Nephron (organoid): ENCODE results near the gene TBC1D20.
A peak's percentile ranks its signal among the peaks of the same experiment; 100 is the strongest.

Source experiments
- H3K27ac Mint-ChIP-seq, 3 experiments: 2 replicates each; pipeline ENCODE4 v1.8.0; 2020; ENCODE audit warnings: mixed read lengths in 3 of 3, mild to moderate bottlenecking in 2 of 3, moderate library complexity in 1 of 3
- H3K27me3 Mint-ChIP-seq: 2 replicates; pipeline ENCODE4 v1.8.0; 2021; ENCODE audit warnings: low read depth, mild to moderate bottlenecking, moderate library complexity, mixed read lengths
- H3K36me3 Mint-ChIP-seq: 2 replicates; pipeline ENCODE4 v1.8.0; 2020; ENCODE audit warnings: low read depth, mixed read lengths
- H3K4me1 Mint-ChIP-seq: 2 replicates; pipeline ENCODE4 v1.8.0; 2020; ENCODE audit warnings: mixed read lengths
- H3K4me3 Mint-ChIP-seq, 3 experiments: 2 replicates each; pipeline ENCODE4 v1.8.0; 2020; ENCODE audit warnings: mild to moderate bottlenecking in 3 of 3, mixed read lengths in 3 of 3, moderate library complexity in 2 of 3
- H3K9me3 Mint-ChIP-seq: 2 replicates; pipeline ENCODE4 v1.8.0; 2020; ENCODE audit warnings: mixed read lengths
- CTCF ChIP-seq, 3 experiments: fragments of 200-600 bp; sonication (generic); IDR thresholded peaks; one replicate each; pipeline ENCODE4 v1.5.0; 2021; ENCODE audit warnings: antibody characterized with exemption in 3 of 3; ENCODE audit not compliant: unreplicated experiment in 3 of 3

Gene TBC1D20

GRCh38 chr20:433300-433975 lies 28.9 kb downstream of the TBC1D20 start:
- TF ChIP-seq CTCF (IDR thresholded peaks at IDR 0.05; ENCODE audit: unreplicated experiment in 3 of 3), result no peak
- no peak overlapping the region for H3K4me3 Mint-ChIP-seq
- peaks cover 32% of the 10 kb centered on the region for H3K36me3 Mint-ChIP-seq
- peaks cover 21% of the 10 kb centered on the region for H3K4me1 Mint-ChIP-seq
- no peaks in the 10 kb centered on the region for H3K9me3 Mint-ChIP-seq
- H3K27me3 Mint-ChIP-seq, result no peaks in the 10 kb centered on the region
- H3K27ac Mint-ChIP-seq, result peak overlapping the region; percentile 35 to 87 (median 38)

GRCh38 chr20:432677-433299 lies 29.5 kb downstream of the TBC1D20 start:
- Mint-ChIP-seq H3K4me3 (no peak overlapping the region), H3K9me3 (no peaks in the 10 kb centered on the region), H3K27ac (peak overlapping the region; percentile 35 to 87 (median 38)), H3K4me1 (peaks cover 20% of the 10 kb centered on the region), H3K27me3 (no peaks in the 10 kb centered on the region), H3K36me3 (peaks cover 36% of the 10 kb centered on the region)
- TF ChIP-seq CTCF (IDR thresholded peaks at IDR 0.05; ENCODE audit: unreplicated experiment in 3 of 3), result no peak

GRCh38 chr20:432208-432607 lies 30.1 kb downstream of the TBC1D20 start:
- H3K27ac Mint-ChIP-seq, result no peak overlapping the region
- H3K36me3 Mint-ChIP-seq, result peaks cover 35% of the 10 kb centered on the region
- no peak overlapping the region for H3K4me3 Mint-ChIP-seq
- no peak for TF ChIP-seq CTCF (IDR thresholded peaks at IDR 0.05; ENCODE audit: unreplicated experiment in 3 of 3)
- no peaks in the 10 kb centered on the region for H3K9me3 Mint-ChIP-seq
- H3K27me3 Mint-ChIP-seq, result no peaks in the 10 kb centered on the region
- peaks cover 20% of the 10 kb centered on the region for H3K4me1 Mint-ChIP-seq

GRCh38 chr20:431012-431904 lies 31.1 kb downstream of the TBC1D20 start:
- Mint-ChIP-seq H3K27ac (peak overlapping the region; percentile 42 to 65 (median 58)), H3K4me1 (peaks cover 20% of the 10 kb centered on the region), H3K27me3 (no peaks in the 10 kb centered on the region), H3K4me3 (no peak overlapping the region), H3K9me3 (no peaks in the 10 kb centered on the region), H3K36me3 (peaks cover 35% of the 10 kb centered on the region)
- peak; percentile 62 to 70 (median 67) for TF ChIP-seq CTCF (IDR thresholded peaks at IDR 0.05; ENCODE audit: unreplicated experiment in 3 of 3)

- H3K36me3 Mint-ChIP-seq, result peaks cover 30% of the 10 kb centered on the region
- H3K4me3 Mint-ChIP-seq, result no peak overlapping the region
- no peaks in the 10 kb centered on the region for H3K27me3 Mint-ChIP-seq
- H3K9me3 Mint-ChIP-seq, result no peaks in the 10 kb centered on the region
- no peak for TF ChIP-seq CTCF (IDR thresholded peaks at IDR 0.05; ENCODE audit: unreplicated experiment in 3 of 3)
- no peak overlapping the region for H3K27ac Mint-ChIP-seq
- peaks cover 20% of the 10 kb centered on the region for H3K4me1 Mint-ChIP-seq
These were observed 32.0 kb downstream of the TBC1D20 start for GRCh38 chr20:430091-430999.
